HEK293 (cell line): ENCODE measurements around the gene CAPN13.

Source experiments
- CTCF ChIA-PET: fragments of 350-600 bp; formaldehyde crosslinking; extraction: SDS; loops from one replicate; lab custom pipeline; 2021; ENCODE audit warnings: antibody characterized with exemption; lab: Yijun Ruan, JAX
- POLR2A ChIA-PET: fragments of 300-600 bp; formaldehyde crosslinking; extraction: SDS; loops from one replicate; lab custom pipeline; 2020; ENCODE audit warnings: antibody characterized with exemption, inconsistent platforms; lab: Yijun Ruan, JAX
- H3K27ac ChIP-seq: fragments of 200-500 bp; sonication (Bioruptor generic); 2 replicates; pipeline ENCODE4 v1.5.1; 2014; ENCODE audit warnings: low read depth, low read length, control low read depth, inconsistent platforms; ENCODE audit errors: extremely low read depth
- H3K36me3 ChIP-seq, 2 experiments: fragments of 200-500 bp in 1 of 2; sonication (Bioruptor generic) in 1 of 2; 1 replicate in 1 of 2; 2 replicates in 1 of 2; pipeline ENCODE4 v1.5.1; 2014 to 2017; ENCODE audit warnings: inconsistent platforms in 2 of 2, low read length in 2 of 2; ENCODE audit not compliant: control insufficient read depth in 2 of 2, insufficient read depth in 1 of 2
- H3K4me1 ChIP-seq: fragments of 200-500 bp; sonication (Bioruptor generic); 2 replicates; pipeline ENCODE4 v1.5.1; 2014; ENCODE audit warnings: mild to moderate bottlenecking, low read length, inconsistent platforms; ENCODE audit not compliant: control insufficient read depth, insufficient read depth
- H3K4me3 ChIP-seq: 2 replicates; pipeline ENCODE4 v1.5.1; 2011; ENCODE audit warnings: low read depth, mild to moderate bottlenecking, control low read depth, low read length, moderate library complexity
- H3K9me3 ChIP-seq: fragments of 200-500 bp; sonication (Bioruptor generic); 2 replicates; pipeline ENCODE4 v1.5.1; 2014; ENCODE audit warnings: low read depth, low read length, inconsistent platforms; ENCODE audit not compliant: control insufficient read depth, insufficient read depth
- ATF2 ChIP-seq: fragments of 450-650 bp; formaldehyde crosslinking; IDR thresholded peaks from 2 replicates; pipeline ENCODE4 v1.5.1; 2016; ENCODE audit warnings: missing biosample characterization, missing genetic modification characterization, low read depth
- GLIS1 ChIP-seq: fragments of 450-650 bp; formaldehyde crosslinking; IDR thresholded peaks from 2 replicates; pipeline ENCODE4 v1.5.1; 2016; ENCODE audit warnings: missing biosample characterization, missing genetic modification characterization
- KLF1 ChIP-seq: fragments of 450-650 bp; formaldehyde crosslinking; IDR thresholded peaks from 2 replicates; pipeline ENCODE4 v1.5.1; 2016; ENCODE audit warnings: missing biosample characterization, missing genetic modification characterization
- SCRT2 ChIP-seq: fragments of 450-650 bp; formaldehyde crosslinking; IDR thresholded peaks from 2 replicates; pipeline ENCODE4 v1.5.1; 2016; ENCODE audit warnings: missing biosample characterization, missing genetic modification characterization
- SP7 ChIP-seq: fragments of 450-650 bp; formaldehyde crosslinking; IDR thresholded peaks from 2 replicates; pipeline ENCODE4 v1.5.1; 2016; ENCODE audit warnings: missing biosample characterization, missing genetic modification characterization
- ZBTB1 ChIP-seq: fragments of 450-650 bp; formaldehyde crosslinking; IDR thresholded peaks from 2 replicates; pipeline ENCODE4 v1.5.1; 2016; ENCODE audit warnings: missing biosample characterization, missing genetic modification characterization
- ZNF184 ChIP-seq: fragments of 450-650 bp; IDR thresholded peaks from 2 replicates; pipeline ENCODE4 v1.5.1; 2018; ENCODE audit warnings: missing biosample characterization, mild to moderate bottlenecking, missing genetic modification characterization
- ZNF341 ChIP-seq: fragments of 450-650 bp; formaldehyde crosslinking; IDR thresholded peaks from 2 replicates; pipeline ENCODE4; 2016; ENCODE audit warnings: low read depth, missing biosample characterization, missing genetic modification characterization
- ZNF658 ChIP-seq: fragments of 450-650 bp; formaldehyde crosslinking; IDR thresholded peaks from 2 replicates; pipeline ENCODE4; 2016; ENCODE audit warnings: missing biosample characterization, missing genetic modification characterization
- ZNF747 ChIP-seq: fragments of 450-650 bp; formaldehyde crosslinking; IDR thresholded peaks from 2 replicates; pipeline ENCODE4 v1.5.1; 2016; ENCODE audit warnings: missing biosample characterization, missing genetic modification characterization
- ZNF791 ChIP-seq: fragments of 450-650 bp; formaldehyde crosslinking; IDR thresholded peaks from 2 replicates; pipeline ENCODE4 v1.5.1; 2016; ENCODE audit warnings: missing biosample characterization, missing genetic modification characterization
- ZSCAN16 ChIP-seq: fragments of 450-650 bp; formaldehyde crosslinking; IDR thresholded peaks from 2 replicates; pipeline ENCODE4 v1.5.1; 2016; ENCODE audit warnings: missing biosample characterization, missing genetic modification characterization
- TF ChIP-seq, protein P1 (sequence below): fragments of 450-650 bp; formaldehyde crosslinking; IDR thresholded peaks from 2 replicates; pipeline ENCODE4 v1.5.0; 2017; ENCODE audit warnings: missing biosample characterization, missing genetic modification characterization, borderline replicate concordance
- TF ChIP-seq, protein P2 (sequence below): fragments of 450-650 bp; formaldehyde crosslinking; IDR thresholded peaks from 2 replicates; pipeline ENCODE4 v1.5.1; 2016; ENCODE audit warnings: missing biosample characterization, missing genetic modification characterization, borderline replicate concordance
- TF ChIP-seq, protein P3 (sequence below): fragments of 450-650 bp; formaldehyde crosslinking; IDR thresholded peaks from 2 replicates; pipeline ENCODE4 v1.5.1; 2016; ENCODE audit warnings: missing biosample characterization, missing genetic modification characterization

CAPN13 gene

DNA sequence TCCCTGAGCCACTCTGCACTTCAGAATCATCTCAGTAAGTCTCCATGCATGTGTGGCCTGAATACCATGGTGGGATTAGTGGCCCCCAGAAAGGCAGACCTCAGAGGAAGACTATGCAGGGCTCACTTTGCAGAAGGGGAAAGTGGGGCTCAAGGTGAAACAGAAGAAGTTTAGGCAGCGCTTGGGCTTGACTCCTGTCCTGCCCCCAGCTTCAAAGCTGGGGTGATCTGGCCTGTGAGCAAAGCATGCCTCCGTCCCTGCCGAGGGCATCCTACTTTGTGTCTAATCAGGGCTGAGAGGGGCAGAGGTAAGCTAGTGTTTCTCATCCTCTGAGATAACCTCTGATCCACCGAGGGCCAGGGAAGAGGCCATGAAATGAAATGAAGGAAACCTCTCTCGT, 7.9 kb downstream of the CAPN13 start:
- no peak for TF ChIP-seq GLIS1
- no peak for TF ChIP-seq ZBTB1 (tag by site-specific recombination)
- no peak for TF ChIP-seq SP7
- no peak for TF ChIP-seq KLF1 (tag by site-specific recombination)
- TF ChIP-seq ZNF747 (tag by site-specific recombination): no peak
- no peak for TF ChIP-seq ZNF184 (tag by site-specific recombination)
- TF ChIP-seq, protein P1, sequence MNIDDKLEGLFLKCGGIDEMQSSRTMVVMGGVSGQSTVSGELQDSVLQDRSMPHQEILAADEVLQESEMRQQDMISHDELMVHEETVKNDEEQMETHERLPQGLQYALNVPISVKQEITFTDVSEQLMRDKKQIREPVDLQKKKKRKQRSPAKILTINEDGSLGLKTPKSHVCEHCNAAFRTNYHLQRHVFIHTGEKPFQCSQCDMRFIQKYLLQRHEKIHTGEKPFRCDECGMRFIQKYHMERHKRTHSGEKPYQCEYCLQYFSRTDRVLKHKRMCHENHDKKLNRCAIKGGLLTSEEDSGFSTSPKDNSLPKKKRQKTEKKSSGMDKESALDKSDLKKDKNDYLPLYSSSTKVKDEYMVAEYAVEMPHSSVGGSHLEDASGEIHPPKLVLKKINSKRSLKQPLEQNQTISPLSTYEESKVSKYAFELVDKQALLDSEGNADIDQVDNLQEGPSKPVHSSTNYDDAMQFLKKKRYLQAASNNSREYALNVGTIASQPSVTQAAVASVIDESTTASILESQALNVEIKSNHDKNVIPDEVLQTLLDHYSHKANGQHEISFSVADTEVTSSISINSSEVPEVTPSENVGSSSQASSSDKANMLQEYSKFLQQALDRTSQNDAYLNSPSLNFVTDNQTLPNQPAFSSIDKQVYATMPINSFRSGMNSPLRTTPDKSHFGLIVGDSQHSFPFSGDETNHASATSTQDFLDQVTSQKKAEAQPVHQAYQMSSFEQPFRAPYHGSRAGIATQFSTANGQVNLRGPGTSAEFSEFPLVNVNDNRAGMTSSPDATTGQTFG (tag by site-specific recombination): no peak
- TF ChIP-seq ATF2 (tag by site-specific recombination): no peak
- TF ChIP-seq, protein P2, sequence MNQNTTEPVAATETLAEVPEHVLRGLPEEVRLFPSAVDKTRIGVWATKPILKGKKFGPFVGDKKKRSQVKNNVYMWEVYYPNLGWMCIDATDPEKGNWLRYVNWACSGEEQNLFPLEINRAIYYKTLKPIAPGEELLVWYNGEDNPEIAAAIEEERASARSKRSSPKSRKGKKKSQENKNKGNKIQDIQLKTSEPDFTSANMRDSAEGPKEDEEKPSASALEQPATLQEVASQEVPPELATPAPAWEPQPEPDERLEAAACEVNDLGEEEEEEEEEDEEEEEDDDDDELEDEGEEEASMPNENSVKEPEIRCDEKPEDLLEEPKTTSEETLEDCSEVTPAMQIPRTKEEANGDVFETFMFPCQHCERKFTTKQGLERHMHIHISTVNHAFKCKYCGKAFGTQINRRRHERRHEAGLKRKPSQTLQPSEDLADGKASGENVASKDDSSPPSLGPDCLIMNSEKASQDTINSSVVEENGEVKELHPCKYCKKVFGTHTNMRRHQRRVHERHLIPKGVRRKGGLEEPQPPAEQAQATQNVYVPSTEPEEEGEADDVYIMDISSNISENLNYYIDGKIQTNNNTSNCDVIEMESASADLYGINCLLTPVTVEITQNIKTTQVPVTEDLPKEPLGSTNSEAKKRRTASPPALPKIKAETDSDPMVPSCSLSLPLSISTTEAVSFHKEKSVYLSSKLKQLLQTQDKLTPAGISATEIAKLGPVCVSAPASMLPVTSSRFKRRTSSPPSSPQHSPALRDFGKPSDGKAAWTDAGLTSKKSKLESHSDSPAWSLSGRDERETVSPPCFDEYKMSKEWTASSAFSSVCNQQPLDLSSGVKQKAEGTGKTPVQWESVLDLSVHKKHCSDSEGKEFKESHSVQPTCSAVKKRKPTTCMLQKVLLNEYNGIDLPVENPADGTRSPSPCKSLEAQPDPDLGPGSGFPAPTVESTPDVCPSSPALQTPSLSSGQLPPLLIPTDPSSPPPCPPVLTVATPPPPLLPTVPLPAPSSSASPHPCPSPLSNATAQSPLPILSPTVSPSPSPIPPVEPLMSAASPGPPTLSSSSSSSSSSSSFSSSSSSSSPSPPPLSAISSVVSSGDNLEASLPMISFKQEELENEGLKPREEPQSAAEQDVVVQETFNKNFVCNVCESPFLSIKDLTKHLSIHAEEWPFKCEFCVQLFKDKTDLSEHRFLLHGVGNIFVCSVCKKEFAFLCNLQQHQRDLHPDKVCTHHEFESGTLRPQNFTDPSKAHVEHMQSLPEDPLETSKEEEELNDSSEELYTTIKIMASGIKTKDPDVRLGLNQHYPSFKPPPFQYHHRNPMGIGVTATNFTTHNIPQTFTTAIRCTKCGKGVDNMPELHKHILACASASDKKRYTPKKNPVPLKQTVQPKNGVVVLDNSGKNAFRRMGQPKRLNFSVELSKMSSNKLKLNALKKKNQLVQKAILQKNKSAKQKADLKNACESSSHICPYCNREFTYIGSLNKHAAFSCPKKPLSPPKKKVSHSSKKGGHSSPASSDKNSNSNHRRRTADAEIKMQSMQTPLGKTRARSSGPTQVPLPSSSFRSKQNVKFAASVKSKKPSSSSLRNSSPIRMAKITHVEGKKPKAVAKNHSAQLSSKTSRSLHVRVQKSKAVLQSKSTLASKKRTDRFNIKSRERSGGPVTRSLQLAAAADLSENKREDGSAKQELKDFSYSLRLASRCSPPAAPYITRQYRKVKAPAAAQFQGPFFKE (tag by site-specific recombination): no peak
- TF ChIP-seq, protein P3, sequence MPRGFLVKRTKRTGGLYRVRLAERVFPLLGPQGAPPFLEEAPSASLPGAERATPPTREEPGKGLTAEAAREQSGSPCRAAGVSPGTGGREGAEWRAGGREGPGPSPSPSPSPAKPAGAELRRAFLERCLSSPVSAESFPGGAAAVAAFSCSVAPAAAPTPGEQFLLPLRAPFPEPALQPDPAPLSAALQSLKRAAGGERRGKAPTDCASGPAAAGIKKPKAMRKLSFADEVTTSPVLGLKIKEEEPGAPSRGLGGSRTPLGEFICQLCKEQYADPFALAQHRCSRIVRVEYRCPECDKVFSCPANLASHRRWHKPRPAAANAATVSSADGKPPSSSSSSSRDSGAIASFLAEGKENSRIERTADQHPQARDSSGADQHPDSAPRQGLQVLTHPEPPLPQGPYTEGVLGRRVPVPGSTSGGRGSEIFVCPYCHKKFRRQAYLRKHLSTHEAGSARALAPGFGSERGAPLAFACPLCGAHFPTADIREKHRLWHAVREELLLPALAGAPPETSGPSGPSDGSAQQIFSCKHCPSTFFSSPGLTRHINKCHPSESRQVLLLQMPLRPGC (tag by site-specific recombination): no peak
- no peak for TF ChIP-seq SCRT2 (tag by site-specific recombination)
- TF ChIP-seq ZNF658 (tag by site-specific recombination): no peak
- TF ChIP-seq ZSCAN16 (tag by site-specific recombination): no peak
- TF ChIP-seq ZNF341 (tag by site-specific recombination): no peak
- no peak for TF ChIP-seq ZNF791 (tag by site-specific recombination)
- Histone ChIP-seq H3K4me1 (no peaks in the 10 kb centered on the region; the same call in 1 of the 2 replicates), H3K27ac (no peak overlapping the region), H3K36me3 (no peaks in the 10 kb centered on the region), H3K4me3 (no peak overlapping the region), H3K9me3 (no peaks in the 10 kb centered on the region)
- ChIA-PET CTCF (interaction anchor here (0.5 to 1.0 kb wide), 4 partner anchors 63 to 464 kb away, joined by 3 read pairs; no protein-coding TSS in a partner anchor), POLR2A (no interaction called here)
